Measurements from ENCODE around the gene CNIH1.

GRCh38 chr14:54428527-54428926 lies 12.6 kb downstream of the CNIH1 start:
- TF ChIP-seq TAF1 (IDR thresholded peaks at IDR 0.05; ENCODE audit: borderline replicate concordance, insufficient read depth, low read length) (no peak), POLR2AphosphoS5 (IDR thresholded peaks at IDR 0.05; ENCODE audit: low read depth, low read length) (no peak), REST (IDR thresholded peaks at IDR 0.05; ENCODE audit: insufficient read depth in 1 of 2, low read depth in 2 of 2, low read length in 2 of 2) (no peak)
